NCI-H128 (cell line): ENCODE data around the gene TRIP13.
"Not testable (repeated sequence)": the region's sequence is repeated elsewhere in the genome, so short reads cannot be mapped to it uniquely, and the experiment has no call there.

Experiments
- DNase-seq: peaks from one replicate; lab custom pipeline; 2025; ENCODE audit not compliant: unreplicated experiment; lab: John Stamatoyannopoulos, UW

The TRIP13 gene

GRCh38 chr5:871596-872298 lies 20.9 kb upstream of the TRIP13 start:
- no peak for DNase-seq

- no peak for DNase-seq
Measured at GRCh38 chr5:872301-872700, 20.4 kb upstream of the TRIP13 start.

GRCh38 chr5:873328-873727 lies 19.4 kb upstream of the TRIP13 start:
- DNase-seq, result no peak

GRCh38 chr5:875931-876330 lies 16.8 kb upstream of the TRIP13 start:
- DNase-seq, result no peak

- DNase-seq, result no peak
Measured at GRCh38 chr5:876398-877365, 16.0 kb upstream of the TRIP13 start.

- no peak for DNase-seq
Measured at GRCh38 chr5:878125-878524, 14.6 kb upstream of the TRIP13 start.

GRCh38 chr5:878677-879076 lies 14.0 kb upstream of the TRIP13 start:
- DNase-seq, result not testable (repeated sequence)

GRCh38 chr5:880816-881550 lies 11.7 kb upstream of the TRIP13 start:
- DNase-seq, result no peak

- no peak for DNase-seq
Measured at GRCh38 chr5:881551-881935, 11.1 kb upstream of the TRIP13 start.

GRCh38 chr5:882253-883183 lies 10.2 kb upstream of the TRIP13 start:
- DNase-seq, result no peak

- DNase-seq, result no peak
Measured at GRCh38 chr5:883475-884181, 9.1 kb upstream of the TRIP13 start.

GRCh38 chr5:884345-885126 lies 8.1 kb upstream of the TRIP13 start:
- no peak for DNase-seq

- DNase-seq, result no peak
Measured at GRCh38 chr5:885127-885442, 7.6 kb upstream of the TRIP13 start.

GRCh38 chr5:885529-885928 lies 7.2 kb upstream of the TRIP13 start:
- peak; percentile 67 for DNase-seq

- DNase-seq, result no peak
Measured at GRCh38 chr5:886036-886435, 6.6 kb upstream of the TRIP13 start.

GRCh38 chr5:886716-887325 lies 5.9 kb upstream of the TRIP13 start:
- no peak for DNase-seq

GRCh38 chr5:887947-888637 lies 4.6 kb upstream of the TRIP13 start:
- DNase-seq, result no peak

GRCh38 chr5:888638-889035 lies 4.0 kb upstream of the TRIP13 start:
- DNase-seq, result no peak
